GM18502 (cell line): ENCODE data around the gene ARID1A.
"Not testable (repeated sequence)": the region's sequence is repeated elsewhere in the genome, so short reads cannot be mapped to it uniquely, and the experiment has no call there.

Experiments used
- ATAC-seq: cut with Tn5 transposase; IDR thresholded peaks from one replicate; pipeline ENCODE4 v1.9.1; 2021; ENCODE audit warnings: mild to moderate bottlenecking; ENCODE audit not compliant: unreplicated experiment, poor library complexity

Gene ARID1A

GRCh38 chr1:26695356-26696118 lies at the start of gene ARID1A:
Gene ARID1A (plus strand): TSS chr1:26696015. CDS start chr1:26696404, 389 bp downstream.
- ATAC-seq: peak; percentile 46

- ATAC-seq: no peak
Observed at GRCh38 chr1:26664802-26665201, 31.0 kb upstream of the ARID1A start.

DNA sequence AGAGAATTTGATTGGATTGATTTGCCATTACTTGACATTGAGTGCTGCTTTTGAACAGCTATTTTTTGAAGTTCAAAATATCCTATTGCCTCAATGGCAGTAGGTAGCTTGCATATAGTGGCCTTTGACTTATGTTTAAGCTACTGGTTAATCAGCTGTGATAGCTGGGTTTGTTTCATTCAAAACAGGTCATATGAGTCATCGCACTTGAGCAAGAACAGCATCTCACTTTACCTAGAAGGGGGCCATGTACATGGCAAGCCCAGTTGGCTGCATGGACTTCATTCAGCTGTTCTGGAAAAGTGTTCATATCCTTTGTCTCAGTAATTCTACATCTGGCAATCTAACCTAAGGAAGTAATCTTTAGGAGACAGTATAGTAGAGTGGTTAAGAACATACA lies 29.0 kb upstream of the ARID1A start:
- no peak for ATAC-seq

DNA sequence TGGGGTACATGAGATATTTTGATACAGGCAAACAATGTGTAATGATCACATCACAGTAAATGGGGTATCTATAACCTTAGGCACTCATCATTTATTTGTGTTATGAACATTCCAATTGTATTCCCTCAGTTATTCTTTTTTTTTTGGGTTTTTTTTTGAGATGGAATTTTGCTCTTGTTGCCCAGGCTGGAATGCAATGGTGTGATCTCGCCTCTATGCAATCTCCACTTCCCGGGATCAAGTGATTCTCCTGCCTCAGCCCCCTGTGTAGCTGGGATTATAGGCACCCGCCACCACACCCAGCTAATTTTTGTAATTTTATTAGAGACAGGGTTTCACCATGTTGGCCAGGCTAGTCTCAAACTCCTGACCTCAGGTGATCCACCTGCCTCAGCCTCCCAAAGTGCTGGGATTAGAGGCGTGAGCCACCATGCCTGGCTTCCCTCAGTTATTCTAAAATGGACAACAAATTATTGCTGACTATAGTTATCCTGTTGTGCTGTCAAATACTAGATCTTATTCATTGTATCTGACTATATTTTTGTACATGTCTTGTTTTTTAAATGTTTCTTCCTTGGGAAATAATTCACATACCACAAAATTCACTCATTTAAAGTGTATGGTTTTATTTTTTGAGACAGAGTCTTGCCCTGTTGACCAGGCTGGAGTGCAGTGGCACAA lies 27.6 kb upstream of the ARID1A start:
- not testable (repeated sequence) for ATAC-seq

GRCh38 chr1:26677306-26678115 lies 18.3 kb upstream of the ARID1A start:
- ATAC-seq: no peak

- ATAC-seq: no peak
Observed at GRCh38 chr1:26684763-26685508, 10.9 kb upstream of the ARID1A start.

- no peak for ATAC-seq
Observed at GRCh38 chr1:26686795-26687194, 9.0 kb upstream of the ARID1A start.

DNA sequence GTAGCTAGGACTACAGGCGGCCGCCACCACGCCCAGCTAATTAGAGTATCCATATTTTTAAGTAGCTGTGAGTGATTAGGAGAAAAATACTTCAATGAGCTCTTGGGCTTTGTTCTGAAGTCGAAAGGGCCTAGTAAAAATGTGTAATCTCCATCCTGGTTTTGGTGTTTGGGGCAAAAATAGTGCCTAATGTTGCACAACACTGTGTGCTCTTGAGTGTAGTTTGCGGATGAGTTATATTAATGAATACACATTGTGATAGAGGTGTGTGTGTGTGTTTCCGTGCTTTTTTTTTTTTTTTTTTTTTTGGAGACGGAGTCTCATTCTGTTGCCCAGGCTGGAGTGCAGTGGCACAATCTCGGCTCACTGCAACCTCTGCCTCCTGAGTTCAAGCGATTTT lies 6.3 kb upstream of the ARID1A start:
- no peak for ATAC-seq

DNA sequence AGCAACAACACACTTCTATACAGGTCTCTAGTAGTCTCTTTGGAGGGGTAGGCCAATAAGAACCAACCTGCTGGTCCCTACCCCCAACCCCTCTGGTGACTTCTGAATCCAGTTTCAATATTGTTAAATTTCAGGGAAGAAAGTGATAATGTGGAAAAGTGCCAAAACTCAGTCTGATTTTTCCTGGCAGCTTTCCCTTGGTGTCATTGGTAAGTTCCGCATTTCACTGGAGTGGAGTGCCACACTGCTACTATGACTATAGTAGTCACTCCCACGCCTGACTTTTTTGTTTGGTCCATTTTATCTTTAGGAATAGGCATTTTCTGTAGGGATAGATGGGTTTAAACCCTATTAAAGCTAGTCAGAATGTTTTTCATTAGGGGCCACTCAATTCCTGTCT lies 5.7 kb upstream of the ARID1A start:
- no peak for ATAC-seq

DNA sequence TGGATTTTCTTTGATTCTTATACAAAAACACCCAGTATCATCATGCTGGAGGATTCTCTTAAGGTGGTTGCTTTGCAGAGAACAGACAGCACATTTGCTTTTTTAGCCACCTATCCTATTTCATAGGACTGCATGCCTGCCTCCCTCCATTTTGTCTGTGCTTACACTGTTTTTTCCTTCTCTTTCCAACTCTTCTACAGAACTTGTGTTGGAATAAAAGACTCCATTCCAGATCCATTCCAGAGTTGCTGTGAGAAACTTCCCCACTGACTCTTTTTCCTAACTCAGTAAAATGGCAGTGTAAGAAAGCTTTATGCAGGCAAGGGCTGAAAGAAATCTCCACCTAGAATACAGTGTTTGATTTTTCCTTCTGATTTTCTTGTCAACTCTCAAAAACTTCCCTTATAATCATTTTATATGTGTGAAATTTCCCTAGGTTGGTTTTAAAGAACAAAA lies 5.2 kb upstream of the ARID1A start:
- ATAC-seq: no peak

DNA sequence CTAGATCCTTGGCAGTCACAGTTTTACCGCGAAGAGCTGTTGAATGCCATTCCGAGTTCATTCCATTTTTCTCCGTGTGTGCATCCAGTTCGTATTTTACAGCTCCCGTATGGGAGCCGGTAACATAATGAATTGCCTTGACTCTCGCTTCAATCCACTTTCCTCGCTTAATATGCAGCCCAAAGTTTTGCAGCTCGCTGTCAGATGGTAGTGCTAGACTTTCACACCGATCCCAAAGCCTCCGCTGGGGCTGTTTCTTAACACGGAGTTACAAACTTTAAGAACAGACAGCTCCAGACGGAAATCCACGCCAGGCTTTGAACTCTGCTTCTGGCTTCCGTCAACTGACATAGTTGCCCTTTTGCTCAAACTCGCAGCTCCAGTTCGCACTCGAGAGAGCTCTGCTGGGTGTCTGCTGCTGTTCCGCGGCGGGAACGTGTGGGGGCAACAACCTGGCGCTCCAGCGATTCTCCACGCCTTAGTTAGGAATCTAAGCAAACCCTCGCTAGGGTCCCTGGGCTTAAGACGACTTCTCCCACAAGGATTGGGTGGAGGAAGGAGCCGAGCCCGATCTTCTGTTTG lies 3.5 kb upstream of the ARID1A start:
- ATAC-seq: peak; percentile 35

DNA sequence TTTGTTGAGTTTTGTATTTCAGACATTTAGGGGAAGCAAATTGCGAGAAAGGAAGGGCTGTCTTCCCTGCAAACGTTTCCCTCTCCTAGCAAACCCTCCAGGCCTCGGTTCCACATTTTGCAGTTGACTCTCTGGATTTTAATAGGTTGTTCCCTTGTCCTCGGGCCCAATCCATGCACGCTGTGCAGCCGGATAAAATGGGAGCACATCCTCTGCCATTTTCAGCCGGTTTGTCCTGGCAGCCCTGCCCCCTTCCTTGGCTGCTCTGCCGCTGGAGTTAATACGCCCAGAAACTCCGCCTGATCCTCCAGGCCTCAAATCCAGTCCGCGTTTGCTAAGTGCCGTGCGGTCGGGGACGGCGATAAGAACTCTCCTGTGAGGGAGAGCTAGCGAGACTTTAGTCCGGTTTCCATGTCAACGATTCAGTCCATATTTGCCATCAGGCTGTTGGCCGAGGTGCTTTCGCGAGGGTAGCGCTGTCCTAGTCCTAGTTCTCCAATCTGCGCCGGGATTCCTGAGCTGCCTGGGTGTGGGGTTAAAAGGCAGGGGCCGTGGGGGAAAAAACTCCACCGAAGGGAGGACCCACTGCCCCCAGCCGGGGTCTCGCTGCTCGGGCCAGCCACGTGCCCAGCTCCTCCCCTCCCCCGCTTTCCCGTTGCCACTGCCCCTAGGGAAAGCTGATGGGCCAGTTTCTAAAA lies 2.9 kb upstream of the ARID1A start:
- ATAC-seq: peak; percentile 35

DNA sequence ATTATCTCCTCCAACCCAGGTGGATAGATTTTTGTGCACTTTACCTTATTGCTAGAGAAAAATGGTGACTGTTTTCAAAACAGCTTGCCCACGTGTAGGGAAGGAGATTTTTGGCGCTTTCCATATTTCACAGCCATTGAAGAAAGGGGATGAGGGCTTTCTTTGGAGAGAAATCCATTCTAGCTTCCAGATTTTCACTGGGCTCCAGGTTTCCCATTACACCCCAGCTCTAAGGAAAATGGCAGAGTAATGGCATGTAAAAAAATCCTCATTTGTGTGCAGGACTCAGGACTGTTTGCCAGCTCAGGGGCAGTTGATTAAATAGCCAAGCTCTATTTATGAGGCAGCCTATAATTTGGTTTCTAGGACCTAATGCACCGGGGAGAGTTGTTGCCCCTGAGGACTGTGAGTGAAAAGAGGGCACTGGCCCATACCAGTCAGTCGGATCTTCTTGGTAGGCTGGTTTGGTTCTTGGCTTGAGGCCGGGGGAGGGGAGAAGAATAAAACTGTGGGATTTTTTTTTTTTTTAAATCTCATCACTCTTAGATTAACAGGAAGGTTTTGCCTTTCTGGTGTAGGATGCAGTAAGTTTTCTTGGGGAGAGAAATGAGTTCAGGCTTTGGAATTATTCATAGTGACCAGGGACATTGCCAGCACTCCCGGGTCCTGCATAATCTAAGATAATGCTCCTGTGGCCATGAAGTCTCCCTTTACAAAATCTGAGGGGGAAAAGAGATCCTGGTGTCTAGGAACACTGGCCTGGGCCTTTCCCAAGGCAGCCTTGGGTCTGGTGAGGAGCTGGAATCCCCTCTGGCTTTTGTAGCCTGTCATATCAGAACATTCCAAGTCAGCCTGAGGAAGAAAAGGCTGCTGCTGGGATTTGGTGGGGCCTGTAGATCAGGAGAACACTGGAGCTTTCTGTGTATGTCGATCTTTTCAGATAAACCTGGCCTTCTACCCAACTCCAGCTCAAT lies 1.9 kb upstream of the ARID1A start:
- no peak for ATAC-seq

DNA sequence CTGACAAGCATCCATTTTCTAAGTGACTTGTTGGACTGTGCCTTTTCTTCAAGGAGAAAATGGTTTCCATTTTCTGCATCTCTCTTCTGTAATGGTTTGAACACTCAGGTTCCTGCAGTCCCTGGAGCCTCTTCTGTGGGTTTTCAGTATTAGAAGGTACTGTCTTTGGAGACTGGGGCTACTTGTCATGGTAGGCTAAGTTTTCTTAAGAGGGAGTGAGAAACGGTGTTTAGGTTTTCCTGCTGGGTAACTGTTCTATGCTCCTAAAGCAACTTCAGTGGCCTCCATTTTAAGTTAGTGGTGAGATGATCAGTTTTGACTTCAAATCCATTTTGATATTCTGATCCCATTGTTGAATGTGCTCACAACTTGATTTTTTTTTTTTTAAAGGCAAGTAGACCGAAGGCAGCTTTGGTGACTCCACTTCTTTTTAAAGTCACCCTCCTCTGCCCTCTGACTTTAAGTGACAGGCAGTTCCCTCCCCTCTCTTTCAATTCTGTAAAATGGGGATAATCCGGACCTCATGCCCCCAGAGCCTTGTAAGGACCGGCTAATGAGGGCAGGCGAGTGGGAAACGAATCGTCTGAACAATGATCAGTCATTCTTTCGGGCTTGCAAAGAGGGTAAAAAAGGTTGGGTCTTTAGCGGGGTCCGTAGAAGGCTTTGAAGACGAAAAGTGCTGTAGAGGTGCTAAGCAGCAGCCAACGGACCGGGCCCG lies 1.0 kb upstream of the ARID1A start:
- no peak for ATAC-seq

DNA sequence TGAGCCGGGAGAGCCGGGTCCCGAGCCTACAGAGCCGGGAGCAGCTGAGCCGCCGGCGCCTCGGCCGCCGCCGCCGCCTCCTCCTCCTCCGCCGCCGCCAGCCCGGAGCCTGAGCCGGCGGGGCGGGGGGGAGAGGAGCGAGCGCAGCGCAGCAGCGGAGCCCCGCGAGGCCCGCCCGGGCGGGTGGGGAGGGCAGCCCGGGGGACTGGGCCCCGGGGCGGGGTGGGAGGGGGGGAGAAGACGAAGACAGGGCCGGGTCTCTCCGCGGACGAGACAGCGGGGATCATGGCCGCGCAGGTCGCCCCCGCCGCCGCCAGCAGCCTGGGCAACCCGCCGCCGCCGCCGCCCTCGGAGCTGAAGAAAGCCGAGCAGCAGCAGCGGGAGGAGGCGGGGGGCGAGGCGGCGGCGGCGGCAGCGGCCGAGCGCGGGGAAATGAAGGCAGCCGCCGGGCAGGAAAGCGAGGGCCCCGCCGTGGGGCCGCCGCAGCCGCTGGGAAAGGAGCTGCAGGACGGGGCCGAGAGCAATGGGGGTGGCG lies 371 bp downstream of the ARID1A start:
- no peak for ATAC-seq

DNA sequence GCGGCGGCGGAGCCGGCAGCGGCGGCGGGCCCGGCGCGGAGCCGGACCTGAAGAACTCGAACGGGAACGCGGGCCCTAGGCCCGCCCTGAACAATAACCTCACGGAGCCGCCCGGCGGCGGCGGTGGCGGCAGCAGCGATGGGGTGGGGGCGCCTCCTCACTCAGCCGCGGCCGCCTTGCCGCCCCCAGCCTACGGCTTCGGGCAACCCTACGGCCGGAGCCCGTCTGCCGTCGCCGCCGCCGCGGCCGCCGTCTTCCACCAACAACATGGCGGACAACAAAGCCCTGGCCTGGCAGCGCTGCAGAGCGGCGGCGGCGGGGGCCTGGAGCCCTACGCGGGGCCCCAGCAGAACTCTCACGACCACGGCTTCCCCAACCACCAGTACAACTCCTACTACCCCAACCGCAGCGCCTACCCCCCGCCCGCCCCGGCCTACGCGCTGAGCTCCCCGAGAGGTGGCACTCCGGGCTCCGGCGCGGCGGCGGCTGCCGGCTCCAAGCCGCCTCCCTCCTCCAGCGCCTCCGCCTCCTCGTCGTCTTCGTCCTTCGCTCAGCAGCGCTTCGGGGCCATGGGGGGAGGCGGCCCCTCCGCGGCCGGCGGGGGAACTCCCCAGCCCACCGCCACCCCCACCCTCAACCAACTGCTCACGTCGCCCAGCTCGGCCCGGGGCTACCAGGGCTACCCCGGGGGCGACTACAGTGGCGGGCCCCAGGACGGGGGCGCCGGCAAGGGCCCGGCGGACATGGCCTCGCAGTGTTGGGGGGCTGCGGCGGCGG lies 1.0 kb downstream of the ARID1A start:
- ATAC-seq: no peak
